GM18907 (cell line): Measurements from ENCODE around the gene VAMP3.
"Not testable (repeated sequence)": the region's sequence is repeated elsewhere in the genome, so short reads cannot be mapped to it uniquely, and the experiment has no call there.

Source experiments
- ATAC-seq: cut with Tn5 transposase; IDR thresholded peaks from one replicate; pipeline ENCODE4 v1.9.1; 2021; ENCODE audit warnings: mild to moderate bottlenecking, moderate library complexity; ENCODE audit not compliant: unreplicated experiment

The VAMP3 gene

GRCh38 chr1:7767176-7767575, 3.9 kb upstream of the VAMP3 start:
- no peak for ATAC-seq

GRCh38 chr1:7768583-7768982, 2.5 kb upstream of the VAMP3 start:
- no peak for ATAC-seq

GRCh38 chr1:7769673-7770412, 1.3 kb upstream of the VAMP3 start:
- ATAC-seq = no peak

- ATAC-seq = peak; percentile 10
Measured at GRCh38 chr1:7770669-7770996, 463 bp upstream of the VAMP3 start.

- no peak for ATAC-seq
Measured at GRCh38 chr1:7771823-7772299, 765 bp downstream of the VAMP3 start.

- ATAC-seq = no peak
Measured at GRCh38 chr1:7777591-7777990, 6.5 kb downstream of the VAMP3 start.

GRCh38 chr1:7778133-7778628, 7.1 kb downstream of the VAMP3 start:
- ATAC-seq = no peak

- ATAC-seq = no peak
Measured at GRCh38 chr1:7780976-7781375, 9.9 kb downstream of the VAMP3 start.

- ATAC-seq = no peak
Measured at GRCh38 chr1:7781501-7781900, 10.4 kb downstream of the VAMP3 start.

GRCh38 chr1:7781923-7782495, 10.9 kb downstream of the VAMP3 start:
- ATAC-seq = no peak

GRCh38 chr1:7783178-7783711, 12.1 kb downstream of the VAMP3 start:
- no peak for ATAC-seq

GRCh38 chr1:7783826-7784491, 12.9 kb downstream of the VAMP3 start, which contains the start of gene PER3:
PER3 (plus strand) TSS chr1:7784291; CDS start chr1:7784878, 587 bp downstream.
- peak; percentile 90 for ATAC-seq

GRCh38 chr1:7784492-7785071, 13.5 kb downstream of the VAMP3 start:
- no peak for ATAC-seq

GRCh38 chr1:7785108-7785507, 14.0 kb downstream of the VAMP3 start:
- ATAC-seq = no peak

GRCh38 chr1:7786795-7787194, 15.7 kb downstream of the VAMP3 start:
- no peak for ATAC-seq

- no peak for ATAC-seq
Measured at GRCh38 chr1:7789828-7790227, 18.7 kb downstream of the VAMP3 start.

- not testable (repeated sequence) for ATAC-seq
Measured at GRCh38 chr1:7791027-7791426, 19.9 kb downstream of the VAMP3 start.

- no peak for ATAC-seq
Measured at GRCh38 chr1:7795406-7795805, 24.3 kb downstream of the VAMP3 start.

GRCh38 chr1:7805460-7805859, 34.4 kb downstream of the VAMP3 start:
- no peak for ATAC-seq

- ATAC-seq = no peak
Measured at GRCh38 chr1:7808253-7808844, 37.3 kb downstream of the VAMP3 start.

- ATAC-seq = no peak
Measured at GRCh38 chr1:7809742-7810141, 38.6 kb downstream of the VAMP3 start.
